Measurements from ENCODE around the gene WDR48.

WDR48 gene

GRCh38 chr3:39104961-39105686 is 53.3 kb downstream of the WDR48 start:
- Histone ChIP-seq H3K4me1 (ENCODE audit: insufficient read depth, low read length) (peaks cover 40% of the 10 kb centered on the region), H3K27ac (ENCODE audit: low read length) (no peak overlapping the region)

GRCh38 chr3:39105687-39106063 is 53.9 kb downstream of the WDR48 start:
- TF ChIP-seq EZH2 (IDR thresholded peaks at IDR 0.05; ENCODE audit: borderline replicate concordance, low read depth, low read length, severe bottlenecking) = no peak
- TF ChIP-seq, protein P1, sequence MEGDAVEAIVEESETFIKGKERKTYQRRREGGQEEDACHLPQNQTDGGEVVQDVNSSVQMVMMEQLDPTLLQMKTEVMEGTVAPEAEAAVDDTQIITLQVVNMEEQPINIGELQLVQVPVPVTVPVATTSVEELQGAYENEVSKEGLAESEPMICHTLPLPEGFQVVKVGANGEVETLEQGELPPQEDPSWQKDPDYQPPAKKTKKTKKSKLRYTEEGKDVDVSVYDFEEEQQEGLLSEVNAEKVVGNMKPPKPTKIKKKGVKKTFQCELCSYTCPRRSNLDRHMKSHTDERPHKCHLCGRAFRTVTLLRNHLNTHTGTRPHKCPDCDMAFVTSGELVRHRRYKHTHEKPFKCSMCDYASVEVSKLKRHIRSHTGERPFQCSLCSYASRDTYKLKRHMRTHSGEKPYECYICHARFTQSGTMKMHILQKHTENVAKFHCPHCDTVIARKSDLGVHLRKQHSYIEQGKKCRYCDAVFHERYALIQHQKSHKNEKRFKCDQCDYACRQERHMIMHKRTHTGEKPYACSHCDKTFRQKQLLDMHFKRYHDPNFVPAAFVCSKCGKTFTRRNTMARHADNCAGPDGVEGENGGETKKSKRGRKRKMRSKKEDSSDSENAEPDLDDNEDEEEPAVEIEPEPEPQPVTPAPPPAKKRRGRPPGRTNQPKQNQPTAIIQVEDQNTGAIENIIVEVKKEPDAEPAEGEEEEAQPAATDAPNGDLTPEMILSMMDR (IDR thresholded peaks at IDR 0.05; ENCODE audit: borderline replicate concordance, extremely low read depth, low read length, poor library complexity, severe bottlenecking) = no peak
- peak overlapping the region; percentile 83 for H3K4me2 ChIP-seq (ENCODE audit: insufficient read depth, low read length)

More at GRCh38 chr3:39104961-39105686, 53.3 kb downstream of the WDR48 start:
- no peak for ATAC-seq (ENCODE audit: insufficient read depth, low read depth)
- Histone ChIP-seq H2AFZ (ENCODE audit: low read depth, low read length) (no peak overlapping the region), H3K4me3 (ENCODE audit: low read depth in 1 of 2, low read length in 2 of 2) (no peak overlapping the region), H3K27me3 (ENCODE audit: insufficient read depth, low read length, poor library complexity) (no peaks in the 10 kb centered on the region), H3K36me3 (ENCODE audit: insufficient read depth, low read length) (peaks cover 10% of the 10 kb centered on the region), H3K79me2 (ENCODE audit: insufficient read depth, low read length) (peaks cover 20% of the 10 kb centered on the region), H3K9me3 (ENCODE audit: insufficient read depth, low read length, severe bottlenecking) (no peaks in the 10 kb centered on the region), H4K20me1 (ENCODE audit: insufficient read depth, low read length) (peaks cover 33% of the 10 kb centered on the region), H3K9ac (ENCODE audit: low read depth, low read length) (no peak overlapping the region), H3K4me2 (ENCODE audit: insufficient read depth, low read length) (peak overlapping the region; percentile 83)
- DNase-seq = no peak
- TF ChIP-seq, protein P1 (IDR thresholded peaks at IDR 0.05; ENCODE audit: borderline replicate concordance, extremely low read depth, low read length, poor library complexity, severe bottlenecking) = no peak
- TF ChIP-seq EZH2 (IDR thresholded peaks at IDR 0.05; ENCODE audit: borderline replicate concordance, low read depth, low read length, severe bottlenecking) = no peak

DNA sequence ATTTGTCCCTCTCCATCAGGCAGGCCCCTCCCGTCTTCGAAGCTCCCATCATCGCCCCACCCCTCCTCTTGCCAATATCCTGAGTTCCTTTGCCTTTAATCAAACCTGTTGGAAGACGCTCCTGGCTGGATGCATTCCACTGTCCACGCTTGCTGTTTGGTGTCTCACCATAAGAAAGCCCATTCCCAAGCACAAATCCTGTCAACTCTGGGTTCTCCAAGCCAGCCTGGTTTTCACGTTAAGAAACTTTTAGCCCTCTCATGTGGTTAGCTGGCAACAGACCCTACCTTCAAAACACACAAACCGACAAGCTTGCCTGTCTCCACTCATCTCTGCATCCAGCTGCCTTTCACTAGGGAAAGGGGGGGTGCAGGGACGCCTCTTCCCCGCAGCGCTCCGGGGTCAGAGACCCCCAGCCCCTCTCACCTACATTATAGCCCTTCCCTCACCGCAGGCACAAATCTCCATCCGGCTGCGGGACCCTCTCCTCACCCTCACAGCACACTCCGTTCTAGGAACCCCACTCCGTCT is 54.5 kb downstream of the WDR48 start:
- Histone ChIP-seq H3K4me1 (ENCODE audit: insufficient read depth, low read length) (peaks cover 40% of the 10 kb centered on the region), H4K20me1 (ENCODE audit: insufficient read depth, low read length) (peaks cover 33% of the 10 kb centered on the region), H3K4me2 (ENCODE audit: insufficient read depth, low read length) (peak overlapping the region; percentile 83), H3K9me3 (ENCODE audit: insufficient read depth, low read length, severe bottlenecking) (no peaks in the 10 kb centered on the region), H3K27me3 (ENCODE audit: insufficient read depth, low read length, poor library complexity) (no peaks in the 10 kb centered on the region), H3K36me3 (ENCODE audit: insufficient read depth, low read length) (no peaks in the 10 kb centered on the region), H3K9ac (ENCODE audit: low read depth, low read length) (peak overlapping the region; percentile 63), H3K4me3 (ENCODE audit: low read depth in 1 of 2, low read length in 2 of 2) (peak overlapping the region; percentile 57 to 64; a peak in 3 of 4 replicates), H2AFZ (ENCODE audit: low read depth, low read length) (peak overlapping the region; percentile 66), H3K79me2 (ENCODE audit: insufficient read depth, low read length) (peaks cover 20% of the 10 kb centered on the region), H3K27ac (ENCODE audit: low read length) (peak overlapping the region; percentile 49; the same call in 1 of the 2 replicates)
- DNase-seq (peak; percentile 44), ATAC-seq (ENCODE audit: insufficient read depth, low read depth) (peak; percentile 45)
- TF ChIP-seq EZH2 (IDR thresholded peaks at IDR 0.05; ENCODE audit: borderline replicate concordance, low read depth, low read length, severe bottlenecking) = no peak
- TF ChIP-seq, protein P1 (IDR thresholded peaks at IDR 0.05; ENCODE audit: borderline replicate concordance, extremely low read depth, low read length, poor library complexity, severe bottlenecking) = no peak

More at GRCh38 chr3:39105687-39106063, 53.9 kb downstream of the WDR48 start:
- Histone ChIP-seq H3K4me1 (ENCODE audit: insufficient read depth, low read length) (peaks cover 40% of the 10 kb centered on the region), H2AFZ (ENCODE audit: low read depth, low read length) (no peak overlapping the region), H3K79me2 (ENCODE audit: insufficient read depth, low read length) (peaks cover 20% of the 10 kb centered on the region), H4K20me1 (ENCODE audit: insufficient read depth, low read length) (peaks cover 33% of the 10 kb centered on the region), H3K9ac (ENCODE audit: low read depth, low read length) (no peak overlapping the region; the same call in 1 of the 2 replicates), H3K9me3 (ENCODE audit: insufficient read depth, low read length, severe bottlenecking) (no peaks in the 10 kb centered on the region), H3K27me3 (ENCODE audit: insufficient read depth, low read length, poor library complexity) (no peaks in the 10 kb centered on the region), H3K36me3 (ENCODE audit: insufficient read depth, low read length) (peaks cover 4% of the 10 kb centered on the region), H3K4me3 (ENCODE audit: low read depth in 1 of 2, low read length in 2 of 2) (peak overlapping the region in 1 of 2 experiments; percentile 64; a peak in 2 of 4 replicates), H3K27ac (ENCODE audit: low read length) (no peak overlapping the region)
- ATAC-seq (ENCODE audit: insufficient read depth, low read depth) (no peak), DNase-seq (no peak)
